PC-9 (cell line): ENCODE measurements around the gene LSG1.

Experiments used
- CTCF ChIP-seq: fragments of 200-600 bp; sonication (generic); conservative IDR thresholded peaks from 2 replicates; pipeline ENCODE4 v1.6.1; 2017; ENCODE audit warnings: mixed run types, antibody characterized with exemption, mild to moderate bottlenecking, moderate library complexity
- EZH2 ChIP-seq: fragments of 200-600 bp; sonication (generic); IDR thresholded peaks from 2 replicates; pipeline ENCODE4 v1.8.0; 2017; ENCODE audit warnings: antibody characterized with exemption, low read depth

- TF ChIP-seq CTCF, result no peak
- no peak for TF ChIP-seq EZH2
Observed at GRCh38 chr3:194592798-194593752, 78.9 kb downstream of the LSG1 start.
